WTC11 (cell line): ENCODE measurements around the gene NET1. TPM values are rescaled to one million over a fixed set of nuclear protein-coding genes. Genes with fewer than 3 reads are reported as not detected.

Experiments used
- ATAC-seq: fragments of 200-7000 bp; cut with Tn5 transposase; 2 replicates; pipeline ENCODE4 v1.10.0; 2021; ENCODE audit warnings: mild to moderate bottlenecking, moderate library complexity
- CTCF ChIA-PET: fragments of 300-600 bp; sonication (Branson Sonifier 250); formaldehyde crosslinking; loops from one replicate; lab custom pipeline; 2021; ENCODE audit warnings: antibody characterized with exemption; lab: Charles Lee
- POLR2A ChIA-PET: fragments of 350-600 bp; sonication (Branson Sonifier 250); formaldehyde crosslinking; loops from one replicate; lab custom pipeline; 2021; ENCODE audit warnings: antibody characterized with exemption; lab: Charles Lee
- DNase-seq: peaks from one replicate; pipeline ENCODE4 v3.0.0; 2021; ENCODE audit warnings: low spot score
- H3K27ac Mint-ChIP-seq: 2 replicates; pipeline ENCODE4 v1.8.0; 2021; ENCODE audit warnings: mixed read lengths
- H3K27me3 Mint-ChIP-seq: 2 replicates; pipeline ENCODE4 v1.8.0; 2021; ENCODE audit warnings: low read depth, mild to moderate bottlenecking, moderate library complexity, mixed read lengths
- H3K36me3 Mint-ChIP-seq: 2 replicates; pipeline ENCODE4 v1.8.0; 2021; ENCODE audit warnings: mixed read lengths
- H3K4me1 Mint-ChIP-seq: 2 replicates; pipeline ENCODE4 v1.8.0; 2022; ENCODE audit warnings: mixed read lengths
- H3K4me3 Mint-ChIP-seq: 2 replicates; pipeline ENCODE4 v1.8.0; 2021; ENCODE audit warnings: mild to moderate bottlenecking, moderate library complexity, mixed read lengths
- H3K9me3 Mint-ChIP-seq: 2 replicates; pipeline ENCODE4 v1.8.0; 2021; ENCODE audit warnings: mixed read lengths
- ARID4B ChIP-seq: sonication (generic); formaldehyde crosslinking; IDR thresholded peaks from 2 replicates; pipeline ENCODE4 v1.8.0; 2023; ENCODE audit warnings: missing genetic modification reagents, mild to moderate bottlenecking, borderline replicate concordance
- ATF1 ChIP-seq: sonication (generic); formaldehyde crosslinking; IDR thresholded peaks from 2 replicates; pipeline ENCODE4 v1.8.1; 2023; ENCODE audit warnings: mild to moderate bottlenecking, moderate library complexity, missing genetic modification reagents
- CREB1 ChIP-seq: sonication (generic); formaldehyde crosslinking; IDR thresholded peaks from 2 replicates; pipeline ENCODE4 v1.8.0; 2023; ENCODE audit warnings: mild to moderate bottlenecking, missing genetic modification reagents
- E2F1 ChIP-seq: sonication (generic); formaldehyde crosslinking; IDR thresholded peaks from 2 replicates; pipeline ENCODE4 v1.8.0; 2022; ENCODE audit warnings: mild to moderate bottlenecking, missing genetic modification reagents
- FOXP1 ChIP-seq: sonication (generic); formaldehyde crosslinking; IDR thresholded peaks from 2 replicates; pipeline ENCODE4 v1.8.0; 2022; ENCODE audit warnings: missing genetic modification reagents, mild to moderate bottlenecking, moderate library complexity, borderline replicate concordance
- IRF1 ChIP-seq: sonication (generic); formaldehyde crosslinking; IDR thresholded peaks from 2 replicates; pipeline ENCODE4 v1.8.0; 2023; ENCODE audit warnings: missing genetic modification reagents
- IRF2 ChIP-seq: sonication (generic); formaldehyde crosslinking; IDR thresholded peaks from 2 replicates; pipeline ENCODE4 v1.8.0; 2022; ENCODE audit warnings: low read depth, missing genetic modification reagents, borderline replicate concordance
- JUN ChIP-seq: sonication (generic); formaldehyde crosslinking; IDR thresholded peaks from 2 replicates; pipeline ENCODE4 v1.8.0; 2023; ENCODE audit warnings: mild to moderate bottlenecking, missing genetic modification reagents
- MYBL2 ChIP-seq: sonication (generic); formaldehyde crosslinking; IDR thresholded peaks from 2 replicates; pipeline ENCODE4 v1.8.1; 2023; ENCODE audit warnings: mild to moderate bottlenecking, moderate library complexity, missing genetic modification reagents
- PREB ChIP-seq: sonication (generic); formaldehyde crosslinking; IDR thresholded peaks from 2 replicates; pipeline ENCODE4 v1.8.1; 2022; ENCODE audit warnings: mild to moderate bottlenecking, missing genetic modification reagents, moderate library complexity, borderline replicate concordance
- PRRX2 ChIP-seq: fragments of 250-450 bp; sonication (Bioruptor Pico); IDR thresholded peaks from 2 replicates; pipeline ENCODE4 v1.8.0; 2021; ENCODE audit warnings: mild to moderate bottlenecking
- RORB ChIP-seq: fragments of 250-450 bp; sonication (Bioruptor Pico); IDR thresholded peaks from 2 replicates; pipeline ENCODE4 v1.9.0; 2021; ENCODE audit warnings: mild to moderate bottlenecking
- SMAD3 ChIP-seq: sonication (generic); formaldehyde crosslinking; IDR thresholded peaks from 2 replicates; pipeline ENCODE4 v1.8.0; 2022; ENCODE audit warnings: missing genetic modification reagents, mild to moderate bottlenecking, borderline replicate concordance
- STAT6 ChIP-seq: sonication (generic); formaldehyde crosslinking; conservative IDR thresholded peaks from 2 replicates; pipeline ENCODE4 v1.8.1; 2023; ENCODE audit warnings: mild to moderate bottlenecking, low read depth, missing genetic modification reagents, moderate library complexity
- USF2 ChIP-seq: sonication (generic); formaldehyde crosslinking; IDR thresholded peaks from 2 replicates; pipeline ENCODE4 v1.8.1; 2023; ENCODE audit warnings: mild to moderate bottlenecking, missing genetic modification reagents, moderate library complexity
- ZNF396 ChIP-seq: fragments of 250-450 bp; sonication (Bioruptor Pico); IDR thresholded peaks from 2 replicates; pipeline ENCODE4 v1.8.0; 2021; ENCODE audit warnings: mild to moderate bottlenecking, moderate library complexity, borderline replicate concordance
- ZSCAN18 ChIP-seq: fragments of 250-450 bp; sonication (Bioruptor Pico); IDR thresholded peaks from 2 replicates; pipeline ENCODE4 v2.1.2; 2022; ENCODE audit warnings: mild to moderate bottlenecking, moderate library complexity
- total RNA-seq: library from RNA; stranded (reverse); gene quantifications from 3 replicates; pipeline ENCODE4 v1.2.3, GENCODE V29; 2021

NET1 gene
- total RNA-seq, 1 experiment from 2014 or later = 85.4 TPM

- TF ChIP-seq E2F1 (CRISPR knock-in tag) = no peak
- no peak for TF ChIP-seq ARID4B (CRISPR knock-in tag)
- no peak for TF ChIP-seq PRRX2 (CRISPR knock-in tag)
- TF ChIP-seq USF2 (CRISPR knock-in tag) = no peak
- no peak for TF ChIP-seq SMAD3 (CRISPR knock-in tag)
- no peak for TF ChIP-seq RORB (CRISPR knock-in tag)
- TF ChIP-seq ZSCAN18 = no peak
- TF ChIP-seq, all 79 proteins: peak for 0
Observed at GRCh38 chr10:5447611-5448071, 35.3 kb downstream of the NET1 start (continued).

- H3K36me3 Mint-ChIP-seq = peaks cover 20% of the 10 kb centered on the region
- TF ChIP-seq IRF1 (CRISPR knock-in tag) = no peak
- TF ChIP-seq USF2 (CRISPR knock-in tag) = no peak
- no peak for TF ChIP-seq STAT6 (CRISPR knock-in tag)
- no peak for TF ChIP-seq RORB (CRISPR knock-in tag)
- TF ChIP-seq CREB1 = no peak
- TF ChIP-seq IRF2 = no peak
- TF ChIP-seq FOXP1 (CRISPR knock-in tag) = no peak
- no peak for TF ChIP-seq JUN (CRISPR knock-in tag)
- TF ChIP-seq ZNF396 (CRISPR knock-in tag) = no peak
- no peak for TF ChIP-seq PREB (CRISPR knock-in tag)
- no peak for TF ChIP-seq ZSCAN18
- no peak for TF ChIP-seq ATF1 (CRISPR knock-in tag)
- TF ChIP-seq MYBL2 (CRISPR knock-in tag) = no peak
Observed at GRCh38 chr10:5448333-5449001, 36.1 kb downstream of the NET1 start.

More at GRCh38 chr10:5448333-5449001, 36.1 kb downstream of the NET1 start:
- ATAC-seq = no peak
- DNase-seq = no peak
- Mint-ChIP-seq H3K27ac (peak overlapping the region; percentile 21), H3K27me3 (no peaks in the 10 kb centered on the region), H3K9me3 (no peaks in the 10 kb centered on the region), H3K4me3 (peak overlapping the region; percentile 82), H3K4me1 (peaks cover 36% of the 10 kb centered on the region)
- CTCF ChIA-PET = interaction anchor here (0.9 to 3.0 kb wide), 4 partner anchors 141 to 181 kb away, joined by 3 to 30 read pairs (median 6); no protein-coding TSS in a partner anchor
- POLR2A ChIA-PET = no interaction called here
